Activated CD4-positive, alpha-beta T cell treated with anti-CD3 and anti-CD28 coated beads for 4 hours (primary cell): ENCODE data around the gene CNTRL.
A peak's percentile ranks its signal among the peaks of the same experiment; 100 is the strongest.

ENCODE experiments used
- DNase-seq, 2 donors: peaks; one replicate each; pipeline ENCODE4 v3.0.0-alpha.2; 2020

CNTRL gene

GRCh38 chr9:121204611-121205010, 129.9 kb downstream of the CNTRL start:
- DNase-seq = no peak

GRCh38 chr9:121206516-121207370, 132.0 kb downstream of the CNTRL start:
- DNase-seq = no peak

- no peak for DNase-seq
These were observed 132.7 kb downstream of the CNTRL start for GRCh38 chr9:121207371-121207940.

- DNase-seq = no peak
These were observed 135.8 kb downstream of the CNTRL start for GRCh38 chr9:121210536-121210935.

- peak; percentile 51 to 63 for DNase-seq
These were observed 138.5 kb downstream of the CNTRL start for GRCh38 chr9:121213136-121213806.

- DNase-seq = no peak
These were observed 139.2 kb downstream of the CNTRL start for GRCh38 chr9:121214005-121214404.

- no peak for DNase-seq
These were observed 141.6 kb downstream of the CNTRL start for GRCh38 chr9:121216271-121216805.

GRCh38 chr9:121217609-121218292, 143.0 kb downstream of the CNTRL start:
- no peak for DNase-seq

GRCh38 chr9:121218357-121219027, 143.7 kb downstream of the CNTRL start:
- no peak for DNase-seq

- DNase-seq = no peak
These were observed 144.8 kb downstream of the CNTRL start for GRCh38 chr9:121219530-121219929.

GRCh38 chr9:121220996-121221663, 146.4 kb downstream of the CNTRL start:
- DNase-seq = no peak

GRCh38 chr9:121221664-121222055, 146.9 kb downstream of the CNTRL start:
- no peak for DNase-seq

GRCh38 chr9:121222524-121223171, 147.9 kb downstream of the CNTRL start:
- DNase-seq = no peak

- no peak for DNase-seq
These were observed 150.5 kb downstream of the CNTRL start for GRCh38 chr9:121225240-121225639.

- DNase-seq = no peak
These were observed 151.4 kb downstream of the CNTRL start for GRCh38 chr9:121226175-121226574.
